Inferior parietal cortex (tissue), 1 donor: ENCODE results near the gene GCM1.
"Not testable (repeated sequence)": the region's sequence is repeated elsewhere in the genome, so short reads cannot be mapped to it uniquely, and the experiment has no call there.

Experiments
- DNase-seq: peaks from one replicate; pipeline ENCODE4 v3.0.0-alpha.2; 2016; ENCODE audit errors: extremely low spot score

The GCM1 gene

GRCh38 chr6:53148684-53149083 lies at the start of gene GCM1:
GCM1 (minus strand) TSS chr6:53148841; CDS start chr6:53145632, 3,209 bp downstream.
- DNase-seq: no peak

- no peak for DNase-seq
Observed at GRCh38 chr6:53197553-53197952, 48.9 kb upstream of the GCM1 start.

GRCh38 chr6:53195048-53195447 lies 46.4 kb upstream of the GCM1 start:
- DNase-seq: no peak

- no peak for DNase-seq
Observed at GRCh38 chr6:53192682-53193188, 44.1 kb upstream of the GCM1 start.

- no peak for DNase-seq
Observed at GRCh38 chr6:53189554-53189953, 40.9 kb upstream of the GCM1 start.

- no peak for DNase-seq
Observed at GRCh38 chr6:53188833-53189232, 40.2 kb upstream of the GCM1 start.

GRCh38 chr6:53180678-53181077 lies 32.0 kb upstream of the GCM1 start:
- DNase-seq: no peak

- DNase-seq: no peak
Observed at GRCh38 chr6:53179961-53180651, 31.5 kb upstream of the GCM1 start.

- DNase-seq: no peak
Observed at GRCh38 chr6:53178837-53179432, 30.3 kb upstream of the GCM1 start.

GRCh38 chr6:53175027-53175426 lies 26.4 kb upstream of the GCM1 start:
- no peak for DNase-seq

GRCh38 chr6:53172468-53172803 lies 23.8 kb upstream of the GCM1 start:
- no peak for DNase-seq

GRCh38 chr6:53171605-53172467 lies 23.2 kb upstream of the GCM1 start:
- DNase-seq: peak; percentile 92

- no peak for DNase-seq
Observed at GRCh38 chr6:53168516-53169267, 20.1 kb upstream of the GCM1 start.

GRCh38 chr6:53165293-53165692 lies 16.7 kb upstream of the GCM1 start:
- DNase-seq: no peak

- DNase-seq: no peak
Observed at GRCh38 chr6:53162606-53163005, 14.0 kb upstream of the GCM1 start.

- DNase-seq: no peak
Observed at GRCh38 chr6:53161481-53162009, 12.9 kb upstream of the GCM1 start.

- DNase-seq: no peak
Observed at GRCh38 chr6:53159558-53159957, 10.9 kb upstream of the GCM1 start.

- DNase-seq: not testable (repeated sequence)
Observed at GRCh38 chr6:53158076-53158475, 9.4 kb upstream of the GCM1 start.

- DNase-seq: not testable (repeated sequence)
Observed at GRCh38 chr6:53155279-53155678, 6.6 kb upstream of the GCM1 start.

- DNase-seq: no peak
Observed at GRCh38 chr6:53154794-53155193, 6.2 kb upstream of the GCM1 start.

GRCh38 chr6:53154071-53154470 lies 5.4 kb upstream of the GCM1 start:
- DNase-seq: no peak

GRCh38 chr6:53152576-53152975 lies 3.9 kb upstream of the GCM1 start:
- no peak for DNase-seq
